ENCODE measurements around the gene COL11A2.

DNA sequence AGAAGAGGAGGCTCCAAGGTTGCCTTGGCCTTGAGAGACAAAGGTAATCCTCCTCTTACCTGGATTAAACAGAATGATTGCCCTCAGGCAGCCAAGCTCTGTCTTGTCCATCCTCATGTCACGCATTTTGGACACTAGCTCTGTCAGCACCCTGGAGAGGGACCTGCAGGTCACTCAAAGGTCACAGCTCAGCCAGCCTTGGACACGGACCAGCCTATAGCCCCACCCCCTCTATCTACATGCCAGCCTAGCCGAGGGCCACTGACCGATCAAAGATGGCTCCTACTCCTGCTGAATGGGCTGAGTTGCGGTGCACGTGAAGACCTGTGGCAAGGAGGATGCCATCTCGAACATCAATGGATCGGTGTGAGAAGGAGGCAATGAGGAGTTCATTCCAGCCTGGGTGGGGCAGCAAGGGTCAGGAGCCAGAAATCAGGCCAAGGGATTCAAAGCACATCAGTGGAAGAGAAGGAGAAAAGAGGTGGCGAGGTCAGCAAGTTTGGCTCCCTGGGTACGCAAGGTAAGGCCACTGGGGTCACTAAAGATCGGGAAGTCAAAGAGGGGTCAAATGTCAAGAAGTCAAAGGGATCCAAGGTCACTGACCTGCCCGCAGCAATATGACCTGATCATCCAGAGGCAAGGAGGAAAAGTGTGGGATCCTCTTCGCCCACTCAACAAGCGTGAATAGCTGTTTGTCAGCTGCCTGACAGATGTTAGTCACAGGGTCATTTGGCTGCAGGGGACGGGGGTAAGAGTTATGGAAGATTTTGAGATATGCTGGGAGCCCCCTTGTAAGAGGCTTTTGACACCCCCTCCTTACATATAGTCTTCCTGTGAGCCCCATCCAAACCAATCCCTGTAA lies 3.3 kb upstream of the COL11A2 start:
- TF ChIP-seq, protein P1, sequence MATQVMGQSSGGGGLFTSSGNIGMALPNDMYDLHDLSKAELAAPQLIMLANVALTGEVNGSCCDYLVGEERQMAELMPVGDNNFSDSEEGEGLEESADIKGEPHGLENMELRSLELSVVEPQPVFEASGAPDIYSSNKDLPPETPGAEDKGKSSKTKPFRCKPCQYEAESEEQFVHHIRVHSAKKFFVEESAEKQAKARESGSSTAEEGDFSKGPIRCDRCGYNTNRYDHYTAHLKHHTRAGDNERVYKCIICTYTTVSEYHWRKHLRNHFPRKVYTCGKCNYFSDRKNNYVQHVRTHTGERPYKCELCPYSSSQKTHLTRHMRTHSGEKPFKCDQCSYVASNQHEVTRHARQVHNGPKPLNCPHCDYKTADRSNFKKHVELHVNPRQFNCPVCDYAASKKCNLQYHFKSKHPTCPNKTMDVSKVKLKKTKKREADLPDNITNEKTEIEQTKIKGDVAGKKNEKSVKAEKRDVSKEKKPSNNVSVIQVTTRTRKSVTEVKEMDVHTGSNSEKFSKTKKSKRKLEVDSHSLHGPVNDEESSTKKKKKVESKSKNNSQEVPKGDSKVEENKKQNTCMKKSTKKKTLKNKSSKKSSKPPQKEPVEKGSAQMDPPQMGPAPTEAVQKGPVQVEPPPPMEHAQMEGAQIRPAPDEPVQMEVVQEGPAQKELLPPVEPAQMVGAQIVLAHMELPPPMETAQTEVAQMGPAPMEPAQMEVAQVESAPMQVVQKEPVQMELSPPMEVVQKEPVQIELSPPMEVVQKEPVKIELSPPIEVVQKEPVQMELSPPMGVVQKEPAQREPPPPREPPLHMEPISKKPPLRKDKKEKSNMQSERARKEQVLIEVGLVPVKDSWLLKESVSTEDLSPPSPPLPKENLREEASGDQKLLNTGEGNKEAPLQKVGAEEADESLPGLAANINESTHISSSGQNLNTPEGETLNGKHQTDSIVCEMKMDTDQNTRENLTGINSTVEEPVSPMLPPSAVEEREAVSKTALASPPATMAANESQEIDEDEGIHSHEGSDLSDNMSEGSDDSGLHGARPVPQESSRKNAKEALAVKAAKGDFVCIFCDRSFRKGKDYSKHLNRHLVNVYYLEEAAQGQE (IDR thresholded peaks at IDR 0.05; ENCODE audit: low read depth), result peak; percentile 85
- TF ChIP-seq TAF1 (IDR thresholded peaks at IDR 0.05; ENCODE audit: low read depth), result no peak
